Liver (tissue), 3 donors: ENCODE results near the gene NET1.

Source experiments
- ATF3 ChIP-seq: IDR thresholded peaks from 2 replicates; pipeline ENCODE4 v1.6.1; 2016; ENCODE audit warnings: antibody characterized with exemption
- CTCF ChIP-seq: fragments of 150-350 bp; IDR thresholded peaks from 2 replicates; pipeline ENCODE4 v1.5.1; 2017; ENCODE audit warnings: improper control_type of control experiment, low read depth, low read length; ENCODE audit not compliant: missing input control
- EGR1 ChIP-seq, 2 donors: IDR thresholded peaks; 2 replicates each; pipeline ENCODE4 v1.6.1; 2016 to 2018; ENCODE audit warnings: antibody characterized with exemption in 2 of 2, low read depth in 2 of 2
- REST ChIP-seq: IDR thresholded peaks from 2 replicates; pipeline ENCODE4 v1.6.1; 2016; ENCODE audit warnings: antibody characterized with exemption, mild to moderate bottlenecking
- donor health status: healthy.
- donor health status: healthy.

- TF ChIP-seq CTCF (no peak), REST (no peak), EGR1 (IDR thresholded peaks at IDR 0.05; ENCODE audit: low read depth in 2 of 2) (no peak), ATF3 (no peak)
Observed at GRCh38 chr10:5370493-5371352, 41.6 kb upstream of the NET1 start.
